GM10266 (cell line): ENCODE measurements around the gene DARS2.

Experiments used
- DNase-seq: peaks from one replicate; pipeline ENCODE4 v3.0.0; 2012; ENCODE audit errors: extremely low spot score
- TF ChIP-seq, protein P1 (sequence below): IDR thresholded peaks from 2 replicates; pipeline ENCODE4 v1.5.1; 2012; ENCODE audit warnings: mild to moderate bottlenecking, low read depth; ENCODE audit not compliant: control insufficient read depth, insufficient read depth; ENCODE audit errors: missing control alignments

Gene DARS2

DNA sequence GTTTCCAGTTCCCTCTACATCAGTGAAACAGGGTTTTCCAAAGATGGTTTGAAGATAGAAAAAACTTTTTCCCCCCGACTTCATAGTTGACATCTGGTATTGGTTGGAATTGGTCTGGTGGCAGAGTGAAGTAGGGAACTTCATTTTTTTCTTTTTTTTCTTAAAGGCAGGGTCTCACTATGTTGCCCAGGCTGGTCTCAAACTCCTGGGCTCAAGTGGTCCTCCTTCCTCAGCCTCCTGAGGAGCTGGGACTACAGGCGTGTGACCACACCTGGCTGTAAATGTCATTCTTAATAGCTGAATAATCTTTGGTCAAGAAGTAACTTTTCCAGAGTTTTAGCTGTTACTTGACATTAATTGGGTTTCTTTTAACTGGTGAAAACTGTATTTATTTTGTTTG is 65.4 kb downstream of the DARS2 start:
- TF ChIP-seq, protein P1, sequence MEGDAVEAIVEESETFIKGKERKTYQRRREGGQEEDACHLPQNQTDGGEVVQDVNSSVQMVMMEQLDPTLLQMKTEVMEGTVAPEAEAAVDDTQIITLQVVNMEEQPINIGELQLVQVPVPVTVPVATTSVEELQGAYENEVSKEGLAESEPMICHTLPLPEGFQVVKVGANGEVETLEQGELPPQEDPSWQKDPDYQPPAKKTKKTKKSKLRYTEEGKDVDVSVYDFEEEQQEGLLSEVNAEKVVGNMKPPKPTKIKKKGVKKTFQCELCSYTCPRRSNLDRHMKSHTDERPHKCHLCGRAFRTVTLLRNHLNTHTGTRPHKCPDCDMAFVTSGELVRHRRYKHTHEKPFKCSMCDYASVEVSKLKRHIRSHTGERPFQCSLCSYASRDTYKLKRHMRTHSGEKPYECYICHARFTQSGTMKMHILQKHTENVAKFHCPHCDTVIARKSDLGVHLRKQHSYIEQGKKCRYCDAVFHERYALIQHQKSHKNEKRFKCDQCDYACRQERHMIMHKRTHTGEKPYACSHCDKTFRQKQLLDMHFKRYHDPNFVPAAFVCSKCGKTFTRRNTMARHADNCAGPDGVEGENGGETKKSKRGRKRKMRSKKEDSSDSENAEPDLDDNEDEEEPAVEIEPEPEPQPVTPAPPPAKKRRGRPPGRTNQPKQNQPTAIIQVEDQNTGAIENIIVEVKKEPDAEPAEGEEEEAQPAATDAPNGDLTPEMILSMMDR = no peak
- no peak for DNase-seq

DNA sequence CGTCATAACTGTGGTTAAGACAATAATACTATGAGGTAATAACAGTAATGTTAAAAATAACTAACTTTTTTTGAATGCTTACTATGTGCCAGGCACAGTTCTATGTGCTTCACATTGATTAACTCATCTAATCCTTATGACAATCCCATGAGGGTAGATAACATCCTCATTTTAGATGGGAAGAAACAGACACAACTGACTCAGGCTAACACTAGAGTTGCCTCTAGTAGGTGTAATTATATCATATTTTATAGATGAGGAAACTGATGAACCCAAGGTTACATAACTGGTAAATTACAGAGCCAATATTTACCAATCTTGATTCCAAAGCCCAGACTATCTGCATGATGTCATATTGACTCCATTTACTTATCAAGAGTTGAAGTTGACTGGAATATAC is 69.1 kb downstream of the DARS2 start:
- no peak for DNase-seq
- TF ChIP-seq, protein P1 = no peak

DNA sequence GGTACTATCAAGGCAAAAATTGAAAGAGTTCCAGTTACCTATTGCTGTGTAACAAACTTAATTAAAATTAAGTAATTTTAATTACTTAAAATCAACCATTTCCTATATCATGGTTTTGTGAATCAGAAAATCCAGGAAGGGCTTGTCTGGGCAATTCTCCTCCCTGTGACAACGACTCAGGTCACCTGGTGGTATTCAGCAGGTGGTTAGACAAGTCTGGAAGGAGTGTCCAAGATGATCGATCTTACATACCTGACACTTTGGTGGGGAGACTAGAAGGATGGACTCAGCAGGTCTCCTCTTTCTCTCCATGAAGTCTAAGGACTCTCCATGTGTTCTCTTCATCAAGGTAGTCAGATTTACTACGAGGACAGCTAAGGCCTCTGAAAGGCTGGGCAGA is 69.7 kb downstream of the DARS2 start:
- no peak for DNase-seq
- TF ChIP-seq, protein P1 = no peak

DNA sequence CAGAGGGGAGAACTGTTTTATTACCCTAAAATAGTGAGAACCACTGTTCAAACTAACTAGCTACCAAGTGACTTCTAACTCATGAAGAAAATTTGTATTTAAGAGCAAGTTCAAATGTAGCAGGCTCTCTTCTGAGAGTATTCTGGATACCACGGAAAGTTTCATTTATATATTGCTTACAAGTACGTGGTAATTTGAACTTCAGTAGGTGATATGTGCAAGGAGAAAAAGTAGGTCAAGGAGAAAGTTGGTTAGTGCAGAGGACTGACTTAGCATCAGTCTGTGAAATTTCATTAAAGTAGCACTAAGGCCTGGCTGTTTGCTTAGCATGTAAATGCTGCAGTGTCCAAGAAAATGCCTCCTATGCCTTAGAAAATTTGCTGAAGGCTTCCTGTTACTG is 76.0 kb downstream of the DARS2 start:
- no peak for DNase-seq
- TF ChIP-seq, protein P1 = no peak

DNA sequence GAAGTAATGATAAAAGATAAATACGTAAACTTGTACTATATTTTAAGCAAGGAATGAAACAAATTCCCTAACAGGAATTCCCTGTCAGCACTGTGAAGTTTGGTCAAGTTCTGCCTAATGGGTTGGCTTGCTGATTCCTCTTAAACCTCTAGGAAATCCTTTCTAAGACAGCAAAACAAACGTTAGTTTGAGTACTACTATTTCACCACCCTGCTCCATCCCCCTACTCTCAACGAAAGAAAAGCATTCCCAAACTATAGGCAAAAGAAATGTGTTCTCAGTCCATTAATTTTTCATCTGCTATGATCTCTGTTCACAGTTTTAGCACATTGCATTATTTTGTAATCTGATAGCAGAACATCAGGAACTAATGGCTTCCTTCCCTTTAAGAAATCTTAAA is 76.5 kb downstream of the DARS2 start:
- TF ChIP-seq, protein P1 = no peak
- no peak for DNase-seq

DNA sequence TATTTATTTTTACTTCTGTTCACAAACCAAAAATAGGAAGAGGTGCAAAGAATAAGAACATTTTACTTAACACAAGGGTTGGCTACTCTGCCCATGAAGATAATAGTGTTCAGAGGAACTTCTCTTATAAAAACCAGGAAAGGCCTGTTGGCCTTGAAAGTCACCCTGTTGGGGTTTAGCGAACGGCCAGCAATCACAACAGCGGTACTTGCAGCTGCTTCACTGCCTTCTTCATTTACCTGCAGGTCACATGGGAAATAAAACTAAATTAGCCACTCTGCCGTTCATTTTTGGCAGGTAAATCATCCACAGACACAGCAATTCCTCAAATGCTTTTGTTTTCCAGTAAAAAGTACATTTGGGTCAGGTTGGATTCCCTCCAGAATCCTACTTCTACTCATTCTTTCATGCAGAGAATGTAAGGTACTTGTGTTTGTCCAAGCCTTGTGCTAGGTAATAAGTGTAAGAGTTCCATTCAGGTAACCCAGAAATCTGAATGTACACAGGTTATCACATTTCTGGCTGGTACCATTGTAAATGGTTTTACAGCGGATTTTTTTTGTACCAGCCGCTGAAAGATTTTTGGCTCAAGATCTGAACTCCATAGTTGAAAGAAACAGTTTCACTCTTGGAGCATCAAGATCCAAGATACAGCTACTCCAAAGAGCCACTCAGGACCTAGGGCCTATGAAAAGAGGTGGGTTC is 79.5 kb downstream of the DARS2 start:
- TF ChIP-seq, protein P1 = no peak
- no peak for DNase-seq
